HG03060 (cell line): ENCODE data around the gene COPG1.

Source experiments
- ATAC-seq: cut with Tn5 transposase; IDR thresholded peaks from one replicate; pipeline ENCODE4 v1.9.1; 2021; ENCODE audit warnings: low read depth, moderate number of reproducible peaks; ENCODE audit not compliant: unreplicated experiment

Gene COPG1

DNA sequence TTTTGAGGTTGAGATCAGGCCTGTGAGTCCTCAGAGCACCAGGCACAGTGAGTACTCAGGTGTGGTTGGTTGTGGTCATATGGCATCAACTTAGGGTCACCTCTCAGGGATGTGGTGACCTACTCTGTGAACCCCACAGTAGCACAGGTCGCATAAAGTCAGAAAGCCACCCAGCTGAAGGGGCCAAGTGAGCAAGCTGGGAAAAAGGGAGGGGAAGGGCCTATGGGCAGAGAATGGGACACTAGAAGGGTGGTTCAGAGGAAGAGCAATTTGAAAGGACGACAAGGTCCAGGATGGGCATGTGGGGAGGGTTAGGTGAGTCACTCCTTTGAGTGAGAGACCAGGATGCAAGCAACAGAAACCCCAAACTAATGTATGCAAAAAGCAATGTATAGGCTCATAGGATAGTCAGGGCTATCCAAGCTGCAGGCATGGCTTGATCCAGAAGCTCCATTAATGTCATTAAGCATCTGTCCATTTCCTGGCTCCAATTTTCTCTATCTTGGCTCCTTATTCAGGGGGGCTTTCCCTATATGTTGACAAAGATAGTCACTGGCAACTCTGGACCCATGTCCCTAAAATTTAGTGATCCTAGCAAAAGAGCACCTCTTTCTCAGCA, 62.7 kb downstream of the COPG1 start:
- ATAC-seq, result no peak

DNA sequence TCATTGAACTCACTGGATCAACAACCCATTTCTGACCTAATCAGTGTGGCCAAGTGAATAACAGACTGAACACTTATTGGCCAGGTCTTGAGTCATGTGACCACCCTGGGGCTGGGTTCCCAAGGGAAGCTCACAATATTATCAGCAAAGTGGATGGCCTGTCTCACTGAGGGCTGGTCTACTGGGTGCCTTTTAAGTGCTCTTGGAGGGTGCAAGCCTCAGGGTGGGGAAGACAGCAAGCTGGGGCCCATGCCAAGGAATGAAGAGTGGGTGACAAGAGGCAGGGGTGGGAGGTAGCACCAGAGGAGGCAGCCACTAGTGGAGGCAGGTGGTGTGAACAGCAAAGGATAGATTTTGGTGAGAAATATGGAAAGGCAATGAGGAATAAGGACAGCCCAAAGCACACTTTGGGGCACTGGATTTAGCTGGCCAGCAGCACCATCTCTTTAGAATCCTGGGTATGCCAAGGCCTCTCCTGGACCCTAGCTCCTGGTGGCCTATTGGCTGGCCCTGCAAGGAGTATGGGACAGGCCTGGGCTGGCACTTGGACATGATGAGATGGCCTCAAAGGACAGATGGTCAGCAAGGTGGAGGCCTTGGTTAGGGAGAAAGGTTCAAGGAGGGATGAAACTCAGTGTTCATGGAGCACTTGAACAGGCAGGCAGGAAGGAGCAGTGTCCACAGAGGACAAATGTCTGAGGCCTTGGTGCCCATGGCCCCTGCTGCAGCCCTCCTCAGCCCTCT, 63.4 kb downstream of the COPG1 start:
- no peak for ATAC-seq

DNA sequence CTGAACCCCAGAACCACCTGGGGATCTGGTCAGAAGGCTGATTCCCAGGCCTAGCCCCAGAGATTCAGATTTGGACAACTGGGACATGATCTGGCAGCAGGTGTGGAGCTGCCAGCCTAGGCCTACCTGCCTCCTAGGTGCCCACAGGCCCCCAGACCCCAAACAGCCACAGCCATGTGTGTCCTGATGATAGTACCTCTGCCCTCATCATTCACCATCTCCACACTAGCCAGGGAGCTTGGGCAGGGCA, 63.9 kb downstream of the COPG1 start:
- ATAC-seq, result no peak

DNA sequence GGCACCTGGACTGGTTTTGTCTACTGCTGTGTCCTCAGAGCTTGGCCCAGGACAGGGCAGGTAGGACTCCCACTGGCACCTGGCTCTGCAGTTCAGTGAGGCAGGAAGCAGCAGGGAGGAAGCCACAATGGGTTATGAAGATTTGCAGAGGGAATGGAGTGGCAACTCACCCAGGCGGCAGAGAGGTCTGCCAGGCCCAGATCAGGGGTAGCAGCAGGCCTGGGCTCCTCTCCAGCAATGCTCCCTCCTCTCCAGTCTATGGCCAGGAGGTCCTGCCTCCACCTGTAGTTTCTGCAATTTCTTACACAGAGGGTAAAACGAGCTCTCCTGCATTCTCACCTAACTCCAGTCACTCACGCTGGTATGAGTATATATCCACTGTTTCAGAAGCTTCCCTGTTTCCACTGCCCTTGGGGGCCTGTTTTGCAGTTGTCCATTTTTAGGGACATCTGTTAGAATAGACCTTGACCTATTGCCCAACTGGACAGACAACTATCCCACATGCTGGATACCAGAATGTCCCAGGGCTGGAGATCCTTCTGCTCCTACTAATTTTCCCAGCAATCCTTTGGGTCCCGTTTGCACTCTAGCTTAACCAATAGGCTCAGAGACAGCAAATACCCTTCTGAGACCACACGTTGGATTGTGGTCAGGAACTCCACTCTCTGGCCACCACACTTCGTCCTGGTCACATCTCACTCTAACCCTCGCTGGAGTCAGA, 64.4 kb downstream of the COPG1 start:
- ATAC-seq, result no peak

DNA sequence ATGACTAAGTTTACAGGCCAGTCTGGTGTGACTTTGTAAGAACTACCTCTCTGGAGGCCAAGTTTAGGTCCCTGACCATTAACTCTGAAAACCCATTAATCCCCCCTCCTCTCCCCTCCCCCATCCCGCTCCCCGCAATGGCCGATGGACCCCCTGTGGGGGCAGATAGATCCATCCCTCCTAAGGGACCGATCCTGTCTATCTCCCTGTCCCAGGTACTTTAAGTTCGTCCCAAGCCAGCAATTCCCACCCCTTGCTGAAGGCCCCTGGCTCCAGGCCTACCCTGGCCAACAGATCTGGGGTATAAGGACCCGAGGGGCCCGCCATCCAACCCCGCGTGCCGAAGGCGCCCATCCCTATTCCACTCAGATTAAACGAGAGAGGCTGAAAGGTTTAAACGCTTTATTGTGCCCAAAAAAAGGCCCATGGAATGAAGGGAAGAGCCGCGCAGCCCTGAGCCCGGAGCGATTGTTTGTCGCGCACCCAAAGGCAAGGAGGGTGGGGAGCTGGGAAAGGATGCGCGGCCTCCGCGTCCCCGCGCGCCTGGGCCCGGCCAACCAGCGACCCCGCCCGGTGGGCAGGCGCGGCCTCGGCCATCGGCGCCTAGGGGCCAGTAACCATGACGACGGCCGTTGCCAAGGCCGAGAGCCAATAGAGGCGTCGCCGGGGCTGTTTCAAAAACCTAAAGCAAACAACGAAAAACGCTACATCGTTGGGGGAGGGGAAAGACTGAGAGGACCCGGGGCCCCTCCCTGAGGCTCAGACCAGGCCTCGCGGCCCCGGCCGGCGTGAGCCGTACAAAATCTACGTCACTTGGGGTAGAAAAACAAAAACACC, 65.2 kb downstream of the COPG1 start:
- no peak for ATAC-seq

DNA sequence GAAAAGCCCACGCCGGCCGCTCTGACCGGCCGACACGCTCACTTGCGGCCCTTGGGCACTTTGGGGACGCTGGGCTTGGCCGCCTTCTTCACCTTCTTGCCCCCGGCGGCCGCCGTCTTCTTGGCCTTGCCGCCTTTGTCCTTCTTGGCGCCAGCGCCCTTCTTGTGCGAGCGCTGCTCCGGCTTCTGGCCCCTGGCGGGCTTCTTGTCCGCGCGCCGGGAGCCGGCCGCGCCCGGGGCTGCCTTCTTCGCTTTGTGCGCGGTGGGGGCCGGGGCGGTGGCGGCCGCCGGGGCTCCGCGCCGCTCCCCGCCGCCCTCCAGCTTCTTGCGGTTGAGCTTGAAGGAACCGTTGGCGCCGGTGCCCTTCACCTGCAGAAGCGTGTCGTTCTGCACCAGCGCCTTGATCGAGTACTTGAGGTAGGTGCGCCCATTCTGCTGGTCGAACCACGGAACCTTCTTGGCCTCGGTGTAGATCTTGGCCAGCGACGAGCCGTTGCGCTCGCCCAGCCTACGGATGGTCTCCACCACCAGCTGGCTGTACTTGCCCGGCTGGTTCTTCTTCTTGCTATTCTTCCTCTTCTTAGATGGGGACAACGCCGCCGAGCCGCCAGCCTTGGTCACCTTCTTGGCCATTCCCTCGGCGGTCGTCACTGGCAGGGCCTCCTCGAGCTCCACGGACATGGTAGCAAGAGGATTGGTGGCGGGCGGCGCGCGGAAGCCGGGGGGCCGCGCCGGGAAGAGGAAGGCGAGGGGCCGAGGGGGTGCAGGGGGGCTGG, 66.0 kb downstream of the COPG1 start:
- no peak for ATAC-seq

DNA sequence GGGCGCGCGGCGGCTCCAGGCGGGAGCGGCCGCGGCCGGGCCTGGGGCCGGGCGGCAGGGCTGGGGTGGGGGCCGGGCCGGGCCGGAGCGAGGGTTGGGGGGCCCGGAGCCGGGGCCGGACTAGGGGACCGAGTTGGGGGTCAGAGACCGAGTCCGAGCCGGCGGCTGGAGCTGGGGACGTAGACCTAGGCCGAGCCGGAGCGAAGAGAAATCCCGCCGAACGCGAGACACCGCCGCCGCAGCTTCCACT, 66.5 kb downstream of the COPG1 start:
- ATAC-seq, result no peak

DNA sequence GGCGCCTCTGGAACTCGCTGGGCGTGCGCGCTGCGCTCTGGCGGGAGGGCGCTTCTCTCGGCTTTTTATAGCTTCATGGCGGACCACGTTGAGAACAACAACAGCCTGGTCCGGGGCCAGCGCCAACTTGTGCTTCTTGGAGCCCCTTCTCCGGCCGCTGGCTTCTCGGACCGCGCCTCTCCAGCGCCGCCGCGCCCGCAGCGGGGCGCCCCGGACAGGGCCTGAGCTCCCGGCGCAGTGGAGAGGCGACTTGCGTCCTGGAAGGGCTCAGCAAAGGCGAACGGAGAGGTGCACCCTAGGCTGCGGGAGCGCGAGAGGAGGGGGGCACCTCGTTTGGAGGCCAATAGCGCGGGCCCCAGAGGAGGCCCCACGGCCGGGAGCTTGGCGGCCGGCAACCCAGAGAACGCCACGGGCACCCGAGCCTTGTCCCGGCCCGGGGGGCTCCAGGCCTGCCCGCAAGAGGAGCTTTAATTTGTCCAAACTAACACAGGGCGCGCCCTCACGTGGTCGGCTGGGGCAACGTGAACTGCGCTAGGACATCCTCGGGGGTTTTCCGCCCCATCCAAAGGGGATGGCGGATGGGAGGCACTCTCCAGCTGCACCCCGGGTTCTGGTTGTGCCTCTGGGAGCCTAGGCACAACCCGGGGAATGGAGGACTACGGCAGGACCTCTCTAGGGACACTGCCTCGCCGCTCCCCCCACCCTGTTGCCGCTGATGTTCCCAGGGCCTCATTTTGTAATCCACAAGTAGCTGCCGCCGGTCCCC, 67.0 kb downstream of the COPG1 start:
- no peak for ATAC-seq

DNA sequence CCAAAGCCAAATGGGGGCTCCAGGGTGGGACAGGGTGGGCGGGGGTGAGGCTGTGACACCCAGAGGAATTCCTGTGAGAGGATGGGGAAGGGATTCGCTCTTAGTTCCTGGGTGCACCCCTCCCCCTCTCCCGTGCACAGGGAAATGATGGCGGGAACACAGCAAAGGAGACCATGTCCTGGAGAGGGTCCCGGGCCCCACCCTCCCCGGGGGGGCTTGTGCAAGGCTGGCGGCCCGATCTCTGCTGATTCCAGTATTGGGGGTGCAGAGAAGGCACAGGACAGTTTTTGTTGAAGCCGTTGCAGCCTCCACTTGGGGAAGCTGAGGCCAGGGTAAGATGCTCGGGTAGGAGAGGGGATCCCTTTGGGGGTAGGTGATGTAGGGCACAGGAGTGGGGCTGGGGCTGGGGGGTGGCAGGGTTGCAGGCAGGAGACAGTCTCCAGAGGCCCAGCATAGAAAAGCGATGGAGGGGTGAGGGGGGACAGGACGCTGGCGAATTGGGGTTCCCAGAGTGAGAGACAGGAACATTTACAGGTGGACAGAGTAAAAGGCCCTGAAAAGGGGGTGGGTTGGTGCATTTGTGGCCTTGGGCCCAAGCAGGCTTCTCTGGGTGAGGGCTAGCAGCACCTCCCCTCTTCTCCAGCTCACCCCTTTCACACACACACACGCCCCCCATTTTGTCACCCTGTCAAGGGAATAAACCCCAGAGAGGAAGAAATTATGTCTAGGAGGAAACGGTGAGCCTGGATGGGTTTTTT, 67.8 kb downstream of the COPG1 start:
- ATAC-seq, result no peak

DNA sequence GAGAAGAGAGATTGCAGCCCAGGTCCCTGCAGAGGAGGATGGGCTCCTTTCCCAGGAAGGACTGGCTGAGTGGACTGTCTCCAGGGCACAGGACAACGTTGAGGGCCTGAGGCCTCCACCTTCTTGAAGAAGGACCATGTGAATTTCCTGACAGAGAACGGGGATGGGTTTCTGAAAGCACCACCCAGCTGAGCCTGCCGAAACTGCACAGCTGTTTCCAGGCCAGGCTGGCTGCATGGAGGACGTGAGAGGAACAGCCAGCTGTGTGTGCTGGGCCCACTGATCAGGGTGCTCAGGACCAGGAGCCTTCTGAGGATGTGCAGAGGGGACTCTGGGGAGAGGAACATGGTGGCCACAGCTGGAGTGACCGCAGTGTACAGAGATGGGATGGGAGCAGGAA, 68.4 kb downstream of the COPG1 start:
- no peak for ATAC-seq

DNA sequence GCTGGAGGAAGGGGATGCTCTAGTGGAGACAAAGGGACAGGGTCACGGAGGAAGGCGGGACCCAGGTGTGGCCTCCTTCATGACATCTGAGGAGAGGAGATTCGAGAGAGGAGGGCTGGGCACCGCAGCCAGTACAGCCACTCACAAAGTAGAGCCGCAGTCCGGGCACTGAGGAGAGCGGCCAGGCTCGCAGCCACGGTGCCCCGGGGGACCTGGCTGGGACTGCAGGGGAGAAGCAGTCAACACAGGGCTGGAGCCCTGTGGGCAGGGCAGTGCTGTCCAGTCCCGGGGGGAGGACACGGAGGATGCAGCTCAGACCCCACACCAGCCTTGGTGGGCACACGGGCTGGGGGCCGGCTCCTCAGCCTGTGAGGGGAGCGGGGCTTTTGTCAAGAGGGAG, 69.5 kb downstream of the COPG1 start:
- ATAC-seq, result no peak

DNA sequence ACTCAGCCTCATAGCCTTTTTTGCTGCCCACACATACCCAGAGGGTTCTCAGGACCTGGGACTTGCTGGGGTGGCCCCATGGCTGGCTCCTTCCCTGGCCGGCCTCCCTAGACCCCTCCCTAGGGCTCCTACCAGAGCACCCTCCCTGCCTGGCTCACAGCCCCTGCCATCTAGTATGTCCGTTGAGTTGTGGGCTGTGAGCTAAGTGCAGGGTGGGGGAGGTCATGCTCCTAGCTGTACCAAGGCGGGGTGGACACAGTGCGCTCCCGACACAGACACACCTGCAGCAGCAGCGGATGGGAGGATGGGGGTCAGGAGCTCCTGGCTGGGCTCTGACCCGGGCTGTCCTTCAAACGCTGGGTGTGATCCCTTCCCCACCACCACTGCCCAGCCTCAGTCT, 70.9 kb downstream of the COPG1 start:
- ATAC-seq, result no peak

DNA sequence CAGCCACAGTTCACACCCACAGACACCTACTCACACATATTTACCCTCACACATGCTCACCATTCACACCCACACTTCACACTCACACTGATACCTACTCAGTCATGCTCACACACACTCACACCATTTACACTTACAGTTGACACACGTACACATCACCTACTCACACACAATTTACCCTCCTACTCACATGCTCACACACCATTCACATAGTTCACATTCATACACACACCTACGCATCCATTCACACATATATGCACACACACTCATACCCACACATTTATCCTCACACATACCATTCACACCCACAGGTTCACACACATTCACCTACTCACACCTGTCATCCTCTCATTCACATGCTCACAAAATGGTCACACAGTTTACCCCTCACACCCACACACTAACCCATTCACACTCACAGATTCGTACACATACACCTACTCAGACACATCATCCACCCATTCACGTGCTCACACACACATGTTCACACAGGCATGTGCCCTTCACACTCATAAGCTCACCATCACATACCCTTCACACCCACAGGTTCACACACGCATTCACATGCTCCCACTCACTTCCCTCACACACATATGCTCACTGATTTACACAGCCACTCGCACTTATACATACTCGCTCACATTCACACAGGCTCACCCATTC, 71.5 kb downstream of the COPG1 start:
- ATAC-seq, result no peak

DNA sequence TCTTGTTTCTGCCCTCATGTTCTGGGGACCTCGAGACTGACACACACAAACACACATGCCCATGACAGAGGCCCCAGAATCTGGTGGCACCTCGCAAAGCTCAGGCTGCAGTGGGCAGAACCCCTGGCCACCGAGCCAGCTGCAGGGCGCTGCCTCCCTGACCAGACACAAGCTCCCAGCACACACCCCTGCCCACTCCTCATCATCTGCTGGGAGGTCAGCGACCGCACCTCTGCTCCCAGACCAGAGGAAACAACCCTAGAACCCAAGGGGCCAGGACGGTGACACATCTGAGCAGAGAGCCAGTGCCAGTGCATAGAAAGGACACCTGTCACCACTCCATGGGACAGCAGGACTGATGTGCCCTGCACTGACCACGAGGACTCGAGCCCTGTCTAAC, 72.5 kb downstream of the COPG1 start:
- ATAC-seq, result no peak

DNA sequence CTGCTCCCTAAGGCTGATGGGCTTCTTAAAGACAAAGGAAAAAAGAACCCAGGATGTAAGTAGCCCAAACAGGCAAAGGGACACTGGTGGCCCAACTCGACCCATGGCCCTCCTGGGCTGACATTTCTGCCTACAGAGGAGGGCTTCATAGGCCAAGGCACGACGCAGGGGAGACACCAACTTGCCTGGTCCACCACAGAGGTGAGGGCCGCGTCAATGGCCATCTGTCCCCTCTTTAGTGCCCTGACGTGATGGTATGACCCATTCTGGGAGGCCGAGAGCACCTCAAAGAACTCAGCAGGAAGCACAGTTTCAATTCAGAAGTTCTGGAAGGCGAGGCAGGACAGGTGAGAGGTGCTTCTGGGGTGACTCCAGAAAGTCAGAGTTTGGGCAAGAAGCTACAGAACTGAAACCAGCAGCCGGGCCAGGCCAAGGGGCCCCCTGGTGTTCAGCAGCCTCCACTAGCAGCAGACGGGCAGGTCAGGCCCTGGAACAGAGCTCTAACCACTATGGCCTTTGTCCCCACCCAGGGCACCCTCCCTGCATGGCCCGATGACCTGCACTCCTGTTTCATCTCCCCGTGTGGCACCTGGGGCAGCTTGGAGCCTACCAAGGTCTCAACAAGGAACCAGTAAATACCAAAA, 74.4 kb downstream of the COPG1 start:
- ATAC-seq, result no peak

DNA sequence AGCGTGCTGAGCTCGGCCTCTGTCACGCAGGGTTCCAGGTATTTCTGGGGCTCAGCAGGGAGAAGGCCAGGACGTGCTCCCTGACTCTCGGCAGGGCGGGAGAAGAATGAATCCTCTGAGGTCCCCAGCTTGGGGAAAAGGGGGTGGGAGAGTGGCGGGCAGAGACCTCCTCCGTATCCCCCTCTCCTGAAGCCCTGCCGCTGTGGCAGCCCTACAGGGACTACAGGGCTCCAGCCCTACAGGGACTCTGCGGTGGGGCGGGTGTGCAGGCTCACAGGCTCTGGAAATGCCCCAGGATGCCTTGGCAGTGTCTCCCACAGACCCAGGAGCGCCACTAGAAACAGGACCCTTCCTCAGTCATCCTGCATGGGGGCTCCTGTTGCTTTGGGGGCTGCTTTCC, 75.4 kb downstream of the COPG1 start:
- no peak for ATAC-seq

DNA sequence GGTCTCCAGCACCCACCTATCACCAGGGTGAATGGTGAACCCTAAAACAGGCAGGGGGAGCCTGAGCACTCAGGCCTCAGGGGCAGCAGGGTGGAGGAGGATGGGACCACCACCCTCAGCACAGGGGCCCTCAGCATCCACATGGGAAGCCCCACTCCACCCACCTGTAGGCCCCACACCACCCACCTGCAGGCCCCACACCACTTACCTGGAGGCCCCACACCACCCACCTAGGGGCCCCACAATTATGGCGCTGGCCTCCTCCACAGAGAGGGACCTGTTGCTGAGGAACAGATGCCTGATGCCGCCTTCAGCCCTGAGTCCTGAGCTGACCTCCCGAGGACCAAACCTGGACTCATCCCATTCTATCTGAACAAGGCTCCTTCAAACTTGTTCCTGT, 76.0 kb downstream of the COPG1 start:
- ATAC-seq, result no peak

DNA sequence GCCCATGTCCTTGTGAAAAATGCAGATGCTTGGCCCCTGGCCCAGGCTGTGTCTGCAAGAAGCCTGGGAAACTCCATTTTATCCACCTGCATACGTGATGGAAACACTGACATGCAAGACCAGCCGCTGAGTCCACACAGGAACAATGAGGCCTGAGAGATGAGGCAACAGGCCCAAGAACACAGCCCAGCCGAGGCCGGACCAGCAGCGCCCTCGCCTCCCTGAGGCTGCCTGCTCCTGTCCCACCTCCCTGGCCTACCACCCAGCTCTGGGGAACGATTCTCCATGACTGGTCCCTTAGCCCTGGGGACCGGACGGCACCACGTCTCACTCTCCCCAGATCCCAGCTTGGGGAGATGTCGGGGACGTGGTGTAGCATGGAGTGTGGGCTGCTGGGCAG, 76.7 kb downstream of the COPG1 start:
- ATAC-seq, result no peak
